ENCODE results near the gene STARD8.

STARD8 gene

GRCh38 chrX:68754406-68754805 is 106.9 kb downstream of the STARD8 start:
- DNase-seq: no peak

GRCh38 chrX:68755616-68756125 is 108.2 kb downstream of the STARD8 start:
- no peak for DNase-seq

GRCh38 chrX:68757331-68757730 is 109.9 kb downstream of the STARD8 start:
- DNase-seq: no peak

- no peak for DNase-seq
Measured at GRCh38 chrX:68757731-68758130, 110.3 kb downstream of the STARD8 start.

- DNase-seq: no peak
Measured at GRCh38 chrX:68758671-68759070, 111.2 kb downstream of the STARD8 start.

- DNase-seq: no peak
Measured at GRCh38 chrX:68761086-68761485, 113.6 kb downstream of the STARD8 start.

- no peak for DNase-seq
Measured at GRCh38 chrX:68762766-68763165, 115.3 kb downstream of the STARD8 start.

GRCh38 chrX:68763481-68763880 is 116.0 kb downstream of the STARD8 start:
- DNase-seq: no peak
